ENCODE results near the gene IP6K3.

DNA sequence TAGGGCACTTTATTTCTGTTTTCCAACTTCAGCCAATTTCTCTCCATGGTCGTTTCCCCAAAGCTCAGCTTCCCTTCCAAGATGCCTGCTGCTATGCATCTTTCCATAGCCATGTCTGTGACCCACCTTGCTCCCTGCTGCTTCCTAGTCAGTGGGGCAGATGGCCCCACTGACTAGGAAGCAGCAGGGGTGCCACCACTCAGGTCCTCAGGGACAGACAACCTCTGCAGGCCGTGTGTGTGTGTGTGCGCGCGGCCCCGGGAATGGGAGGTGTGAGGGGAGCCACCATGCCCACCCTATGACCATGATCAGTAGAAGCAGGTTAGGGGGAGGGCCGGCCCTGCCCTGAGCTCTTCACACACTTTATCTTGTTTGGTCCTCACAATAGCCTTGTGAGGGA lies 2.7 kb upstream of the IP6K3 start:
- TF ChIP-seq, protein P1, sequence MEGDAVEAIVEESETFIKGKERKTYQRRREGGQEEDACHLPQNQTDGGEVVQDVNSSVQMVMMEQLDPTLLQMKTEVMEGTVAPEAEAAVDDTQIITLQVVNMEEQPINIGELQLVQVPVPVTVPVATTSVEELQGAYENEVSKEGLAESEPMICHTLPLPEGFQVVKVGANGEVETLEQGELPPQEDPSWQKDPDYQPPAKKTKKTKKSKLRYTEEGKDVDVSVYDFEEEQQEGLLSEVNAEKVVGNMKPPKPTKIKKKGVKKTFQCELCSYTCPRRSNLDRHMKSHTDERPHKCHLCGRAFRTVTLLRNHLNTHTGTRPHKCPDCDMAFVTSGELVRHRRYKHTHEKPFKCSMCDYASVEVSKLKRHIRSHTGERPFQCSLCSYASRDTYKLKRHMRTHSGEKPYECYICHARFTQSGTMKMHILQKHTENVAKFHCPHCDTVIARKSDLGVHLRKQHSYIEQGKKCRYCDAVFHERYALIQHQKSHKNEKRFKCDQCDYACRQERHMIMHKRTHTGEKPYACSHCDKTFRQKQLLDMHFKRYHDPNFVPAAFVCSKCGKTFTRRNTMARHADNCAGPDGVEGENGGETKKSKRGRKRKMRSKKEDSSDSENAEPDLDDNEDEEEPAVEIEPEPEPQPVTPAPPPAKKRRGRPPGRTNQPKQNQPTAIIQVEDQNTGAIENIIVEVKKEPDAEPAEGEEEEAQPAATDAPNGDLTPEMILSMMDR (conservative IDR thresholded peaks at IDR 0.05): no peak
- no peak for TF ChIP-seq ZFX (IDR thresholded peaks at IDR 0.05)

Measured in C4-2B (cell line).